GM12878 (cell line): ENCODE measurements around the gene LRRC63. TPM values are rescaled to one million over a fixed set of nuclear protein-coding genes. Genes with fewer than 3 reads are reported as not detected.
A peak's percentile ranks its signal among the peaks of the same experiment; 100 is the strongest.

ENCODE experiments used
- ASH2L ChIP-seq: fragments of 300-600, 200-600 bp; sonication (generic); IDR thresholded peaks from 2 replicates; pipeline ENCODE4 v1.6.1; 2017; ENCODE audit warnings: low read depth, mild to moderate bottlenecking, borderline replicate concordance
- BCL11A ChIP-seq: IDR thresholded peaks from 2 replicates; pipeline ENCODE4 v1.6.1; 2011; ENCODE audit warnings: low read depth, low read length
- BRCA1 ChIP-seq: IDR thresholded peaks from 2 replicates; pipeline ENCODE4 v1.6.1; 2011; ENCODE audit warnings: low read depth, low read length, improper control_type of control experiment
- CHD2 ChIP-seq: IDR thresholded peaks from 2 replicates; pipeline ENCODE4 v1.6.1; 2011; ENCODE audit warnings: low read depth, low read length, improper control_type of control experiment, borderline replicate concordance
- ELK1 ChIP-seq: IDR thresholded peaks from 2 replicates; pipeline ENCODE4 v1.6.1; 2012; ENCODE audit warnings: low read depth, low read length, improper control_type of control experiment
- EP300 ChIP-seq, 2 experiments: fragments of 150-350 bp in 1 of 2; IDR thresholded peaks; 2 replicates each; pipeline ENCODE4 v1.6.1; 2011 to 2012; ENCODE audit warnings: low read depth in 2 of 2, low read length in 2 of 2, borderline replicate concordance in 1 of 2, improper control_type of control experiment in 1 of 2, inconsistent platforms in 1 of 2; ENCODE audit not compliant: control insufficient read depth in 1 of 2
- NR2C2 ChIP-seq: IDR thresholded peaks from 2 replicates; pipeline ENCODE4 v1.6.1; 2011; ENCODE audit warnings: borderline replicate concordance, low read depth; ENCODE audit not compliant: control insufficient read depth, insufficient read length
- PAX8 ChIP-seq: fragments of 450-650 bp; IDR thresholded peaks from 2 replicates; pipeline ENCODE4 v1.6.1; 2017; ENCODE audit warnings: mild to moderate bottlenecking, moderate library complexity
- PBX3 ChIP-seq: IDR thresholded peaks from 2 replicates; pipeline ENCODE4 v1.6.1; 2011; ENCODE audit warnings: mild to moderate bottlenecking, low read depth, low read length, moderate library complexity; ENCODE audit not compliant: insufficient replicate concordance
- POLR2AphosphoS5 ChIP-seq: IDR thresholded peaks from 2 replicates; pipeline ENCODE4 v1.6.1; 2011; ENCODE audit warnings: mild to moderate bottlenecking, low read length, inconsistent platforms
- PRDM15 ChIP-seq: fragments of 450-650 bp; formaldehyde crosslinking; IDR thresholded peaks from 2 replicates; pipeline ENCODE4 v1.4.0; 2020; ENCODE audit warnings: mild to moderate bottlenecking, moderate library complexity
- SUZ12 ChIP-seq: fragments of 200-600 bp; sonication (generic); IDR thresholded peaks from one replicate; pipeline ENCODE4 v1.6.1; 2018; ENCODE audit warnings: antibody characterized with exemption, mild to moderate bottlenecking; ENCODE audit not compliant: unreplicated experiment
- TARDBP ChIP-seq: IDR thresholded peaks from 2 replicates; pipeline ENCODE4 v1.6.1; 2016; ENCODE audit warnings: borderline replicate concordance
- TCF7 ChIP-seq: IDR thresholded peaks from 2 replicates; pipeline ENCODE4 v1.6.1; 2014; ENCODE audit warnings: antibody characterized with exemption, borderline replicate concordance
- polyA plus RNA-seq, 11 experiments: library from polyadenylated mRNA; depleted of rRNA in 4 of 11; unstranded in 6 of 11; stranded (reverse) in 5 of 11; fragments of >200 nt; fragmentation: Nextera tagmentation in 4 of 11; fragmentation: Illumina TruSeq in 1 of 11; extraction: Ambion mirVana in 4 of 11; extraction: Trizol in 1 of 11; gene quantifications; 1 replicate in 1 of 11; 2 replicates in 10 of 11; pipeline versions ENCODE4 v1.2.1 to v1.2.3, GENCODE V29; 2011 to 2016; ENCODE audit warnings: inconsistent platforms in 2 of 11, missing spikeins in 2 of 11, low read depth in 1 of 11
- total RNA-seq, 4 experiments: library from RNA; depleted of rRNA in 3 of 4; stranded (reverse); fragments of >200 nt in 3 of 4; fragmentation: Illumina TruSeq in 1 of 4; extraction: Trizol in 1 of 4; gene quantifications; 2 replicates each; pipeline versions ENCODE4 v1.2.1 to v1.2.3, GENCODE V29; 2013 to 2021
- TF ChIP-seq, protein P1 (sequence below): fragments of 450-650 bp; IDR thresholded peaks from 2 replicates; pipeline ENCODE4 v1.6.1; 2017; ENCODE audit warnings: mild to moderate bottlenecking, moderate library complexity
- TF ChIP-seq, protein P2 (sequence below): IDR thresholded peaks from 2 replicates; pipeline ENCODE4 v1.6.1; 2011; ENCODE audit warnings: low read depth, low read length, improper control_type of control experiment, borderline replicate concordance

LRRC63 gene
- total and polyA plus RNA-seq, 10 of the 15 experiments (the other 5 are each of a cell fraction or from before 2014, with no cell fraction given) = 0.34 to 0.98 (median 0.76) TPM; not detected in 1

- TF ChIP-seq PBX3 = no peak
- no peak for TF ChIP-seq PRDM15 (CRISPR knock-in tag)
- TF ChIP-seq TCF7 = 0 out of 2 replicates have a peak, but pooled peaks have one; percentile 7
- peak; percentile 87 for TF ChIP-seq BCL11A
- TF ChIP-seq BRCA1 = no peak
- no peak for TF ChIP-seq TARDBP
- TF ChIP-seq, protein P1, sequence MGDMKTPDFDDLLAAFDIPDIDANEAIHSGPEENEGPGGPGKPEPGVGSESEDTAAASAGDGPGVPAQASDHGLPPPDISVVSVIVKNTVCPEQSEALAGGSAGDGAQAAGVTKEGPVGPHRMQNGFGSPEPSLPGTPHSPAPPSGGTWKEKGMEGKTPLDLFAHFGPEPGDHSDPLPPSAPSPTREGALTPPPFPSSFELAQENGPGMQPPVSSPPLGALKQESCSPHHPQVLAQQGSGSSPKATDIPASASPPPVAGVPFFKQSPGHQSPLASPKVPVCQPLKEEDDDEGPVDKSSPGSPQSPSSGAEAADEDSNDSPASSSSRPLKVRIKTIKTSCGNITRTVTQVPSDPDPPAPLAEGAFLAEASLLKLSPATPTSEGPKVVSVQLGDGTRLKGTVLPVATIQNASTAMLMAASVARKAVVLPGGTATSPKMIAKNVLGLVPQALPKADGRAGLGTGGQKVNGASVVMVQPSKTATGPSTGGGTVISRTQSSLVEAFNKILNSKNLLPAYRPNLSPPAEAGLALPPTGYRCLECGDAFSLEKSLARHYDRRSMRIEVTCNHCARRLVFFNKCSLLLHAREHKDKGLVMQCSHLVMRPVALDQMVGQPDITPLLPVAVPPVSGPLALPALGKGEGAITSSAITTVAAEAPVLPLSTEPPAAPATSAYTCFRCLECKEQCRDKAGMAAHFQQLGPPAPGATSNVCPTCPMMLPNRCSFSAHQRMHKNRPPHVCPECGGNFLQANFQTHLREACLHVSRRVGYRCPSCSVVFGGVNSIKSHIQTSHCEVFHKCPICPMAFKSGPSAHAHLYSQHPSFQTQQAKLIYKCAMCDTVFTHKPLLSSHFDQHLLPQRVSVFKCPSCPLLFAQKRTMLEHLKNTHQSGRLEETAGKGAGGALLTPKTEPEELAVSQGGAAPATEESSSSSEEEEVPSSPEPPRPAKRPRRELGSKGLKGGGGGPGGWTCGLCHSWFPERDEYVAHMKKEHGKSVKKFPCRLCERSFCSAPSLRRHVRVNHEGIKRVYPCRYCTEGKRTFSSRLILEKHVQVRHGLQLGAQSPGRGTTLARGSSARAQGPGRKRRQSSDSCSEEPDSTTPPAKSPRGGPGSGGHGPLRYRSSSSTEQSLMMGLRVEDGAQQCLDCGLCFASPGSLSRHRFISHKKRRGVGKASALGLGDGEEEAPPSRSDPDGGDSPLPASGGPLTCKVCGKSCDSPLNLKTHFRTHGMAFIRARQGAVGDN = no peak
- no peak for TF ChIP-seq ASH2L
- no peak for TF ChIP-seq SUZ12
- no peak for TF ChIP-seq ELK1
- TF ChIP-seq POLR2AphosphoS5 = peak; percentile 59; the same call in 1 of the 2 replicates
- peak in 1 of 2 experiments; percentile 50; a peak in 2 of 4 replicates for TF ChIP-seq EP300 (IDR thresholded peaks at IDR 0.05; ENCODE audit: borderline replicate concordance in 1 of 2, control insufficient read depth in 1 of 2, low read depth in 2 of 2, low read length in 2 of 2)
- no peak for TF ChIP-seq PAX8
- TF ChIP-seq CHD2 = no peak
- no peak for TF ChIP-seq NR2C2
- TF ChIP-seq, protein P2, sequence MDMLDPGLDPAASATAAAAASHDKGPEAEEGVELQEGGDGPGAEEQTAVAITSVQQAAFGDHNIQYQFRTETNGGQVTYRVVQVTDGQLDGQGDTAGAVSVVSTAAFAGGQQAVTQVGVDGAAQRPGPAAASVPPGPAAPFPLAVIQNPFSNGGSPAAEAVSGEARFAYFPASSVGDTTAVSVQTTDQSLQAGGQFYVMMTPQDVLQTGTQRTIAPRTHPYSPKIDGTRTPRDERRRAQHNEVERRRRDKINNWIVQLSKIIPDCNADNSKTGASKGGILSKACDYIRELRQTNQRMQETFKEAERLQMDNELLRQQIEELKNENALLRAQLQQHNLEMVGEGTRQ = no peak
Observed at GRCh38 chr13:46165485-46166223, 46.1 kb upstream of the LRRC63 start (continued).
